Liver (tissue), 3 donors: ENCODE data around the gene TGFBR3L.

ENCODE experiments used
- CTCF ChIP-seq: fragments of 150-350 bp; IDR thresholded peaks from 2 replicates; pipeline ENCODE4 v1.5.1; 2017; ENCODE audit warnings: improper control_type of control experiment, low read depth, low read length; ENCODE audit not compliant: missing input control
- EGR1 ChIP-seq, 2 donors: IDR thresholded peaks; 2 replicates each; pipeline ENCODE4 v1.6.1; 2016 to 2018; ENCODE audit warnings: antibody characterized with exemption in 2 of 2, low read depth in 2 of 2
- FOXA1 ChIP-seq: IDR thresholded peaks from 2 replicates; pipeline ENCODE4 v1.6.1; 2016; ENCODE audit warnings: antibody characterized with exemption
- RAD21 ChIP-seq, 2 donors: IDR thresholded peaks; 2 replicates each; pipeline ENCODE4 v1.6.1; 2016; ENCODE audit warnings: antibody characterized with exemption in 2 of 2, mild to moderate bottlenecking in 2 of 2
- RXRA ChIP-seq, 2 donors: IDR thresholded peaks; 2 replicates each; pipeline ENCODE4 v1.6.1; 2017 to 2018; ENCODE audit warnings: antibody characterized with exemption in 2 of 2, mild to moderate bottlenecking in 1 of 2
- TAF1 ChIP-seq: conservative IDR thresholded peaks from 2 replicates; pipeline ENCODE4 v1.6.1; 2016; ENCODE audit warnings: antibody characterized with exemption, mild to moderate bottlenecking
- YY1 ChIP-seq: IDR thresholded peaks from 2 replicates; pipeline ENCODE4 v1.6.1; 2016; ENCODE audit warnings: antibody characterized with exemption, mild to moderate bottlenecking
- ZBTB33 ChIP-seq: IDR thresholded peaks from 2 replicates; pipeline ENCODE4 v1.6.1; 2016; ENCODE audit warnings: antibody characterized with exemption
- TF ChIP-seq, protein P1 (sequence below): IDR thresholded peaks from 2 replicates; pipeline ENCODE4 v1.6.1; 2016; ENCODE audit warnings: antibody characterized with exemption, mild to moderate bottlenecking
- TF ChIP-seq, protein P2 (sequence below): IDR thresholded peaks from 2 replicates; pipeline ENCODE4 v1.6.1; 2016; ENCODE audit warnings: antibody characterized with exemption
- TF ChIP-seq, protein P3 (sequence below): IDR thresholded peaks from 2 replicates; pipeline ENCODE4 v1.6.1; 2016; ENCODE audit warnings: antibody characterized with exemption
- donor health status: healthy.
- donor health status: healthy.

DNA sequence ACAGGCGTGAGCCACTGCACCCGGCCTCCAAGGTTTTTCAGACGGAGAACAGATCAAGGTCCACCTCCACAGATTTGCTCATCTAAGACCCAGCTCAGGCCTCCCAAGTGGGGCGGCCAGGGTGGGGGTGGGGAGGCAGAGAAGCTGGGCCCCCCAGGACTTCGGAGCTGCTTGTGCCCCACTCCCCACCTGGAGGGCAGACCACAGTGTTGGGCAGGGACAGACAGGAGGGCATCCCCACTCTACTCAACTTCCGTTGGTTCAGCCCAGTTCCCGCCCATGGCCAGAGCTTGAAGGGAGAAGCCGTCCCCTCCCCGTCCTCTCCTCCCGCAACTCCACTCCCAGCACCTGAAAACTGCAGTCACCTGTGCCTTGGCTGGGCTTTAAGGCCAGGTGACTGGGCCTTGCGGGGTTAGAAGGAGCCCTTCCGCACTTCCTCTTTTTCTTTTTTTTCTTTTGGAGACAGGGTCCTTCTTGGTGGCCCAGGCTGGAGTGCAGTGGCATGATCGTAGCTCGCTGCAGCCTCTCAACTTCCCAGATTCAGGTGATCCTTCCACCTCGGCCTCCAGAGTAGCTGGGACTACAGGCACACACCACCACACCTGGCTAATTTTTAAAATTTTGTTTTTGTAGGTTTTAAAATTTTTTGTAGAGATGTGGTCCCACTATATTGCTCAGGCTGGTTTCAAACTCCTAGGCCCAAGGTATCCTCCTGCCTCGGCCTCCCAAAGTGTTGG, 27.1 kb upstream of the TGFBR3L start:
- TF ChIP-seq, protein P1, sequence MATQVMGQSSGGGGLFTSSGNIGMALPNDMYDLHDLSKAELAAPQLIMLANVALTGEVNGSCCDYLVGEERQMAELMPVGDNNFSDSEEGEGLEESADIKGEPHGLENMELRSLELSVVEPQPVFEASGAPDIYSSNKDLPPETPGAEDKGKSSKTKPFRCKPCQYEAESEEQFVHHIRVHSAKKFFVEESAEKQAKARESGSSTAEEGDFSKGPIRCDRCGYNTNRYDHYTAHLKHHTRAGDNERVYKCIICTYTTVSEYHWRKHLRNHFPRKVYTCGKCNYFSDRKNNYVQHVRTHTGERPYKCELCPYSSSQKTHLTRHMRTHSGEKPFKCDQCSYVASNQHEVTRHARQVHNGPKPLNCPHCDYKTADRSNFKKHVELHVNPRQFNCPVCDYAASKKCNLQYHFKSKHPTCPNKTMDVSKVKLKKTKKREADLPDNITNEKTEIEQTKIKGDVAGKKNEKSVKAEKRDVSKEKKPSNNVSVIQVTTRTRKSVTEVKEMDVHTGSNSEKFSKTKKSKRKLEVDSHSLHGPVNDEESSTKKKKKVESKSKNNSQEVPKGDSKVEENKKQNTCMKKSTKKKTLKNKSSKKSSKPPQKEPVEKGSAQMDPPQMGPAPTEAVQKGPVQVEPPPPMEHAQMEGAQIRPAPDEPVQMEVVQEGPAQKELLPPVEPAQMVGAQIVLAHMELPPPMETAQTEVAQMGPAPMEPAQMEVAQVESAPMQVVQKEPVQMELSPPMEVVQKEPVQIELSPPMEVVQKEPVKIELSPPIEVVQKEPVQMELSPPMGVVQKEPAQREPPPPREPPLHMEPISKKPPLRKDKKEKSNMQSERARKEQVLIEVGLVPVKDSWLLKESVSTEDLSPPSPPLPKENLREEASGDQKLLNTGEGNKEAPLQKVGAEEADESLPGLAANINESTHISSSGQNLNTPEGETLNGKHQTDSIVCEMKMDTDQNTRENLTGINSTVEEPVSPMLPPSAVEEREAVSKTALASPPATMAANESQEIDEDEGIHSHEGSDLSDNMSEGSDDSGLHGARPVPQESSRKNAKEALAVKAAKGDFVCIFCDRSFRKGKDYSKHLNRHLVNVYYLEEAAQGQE = no peak
- TF ChIP-seq TAF1 (no peak), CTCF (no peak), EGR1 (IDR thresholded peaks at IDR 0.05; ENCODE audit: low read depth in 2 of 2) (no peak), ZBTB33 (no peak), YY1 (no peak), FOXA1 (no peak), RAD21 (IDR thresholded peaks at IDR 0.05) (no peak), RXRA (IDR thresholded peaks at IDR 0.05) (no peak)
- TF ChIP-seq, protein P2, sequence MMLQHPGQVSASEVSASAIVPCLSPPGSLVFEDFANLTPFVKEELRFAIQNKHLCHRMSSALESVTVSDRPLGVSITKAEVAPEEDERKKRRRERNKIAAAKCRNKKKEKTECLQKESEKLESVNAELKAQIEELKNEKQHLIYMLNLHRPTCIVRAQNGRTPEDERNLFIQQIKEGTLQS = no peak
- TF ChIP-seq, protein P3, sequence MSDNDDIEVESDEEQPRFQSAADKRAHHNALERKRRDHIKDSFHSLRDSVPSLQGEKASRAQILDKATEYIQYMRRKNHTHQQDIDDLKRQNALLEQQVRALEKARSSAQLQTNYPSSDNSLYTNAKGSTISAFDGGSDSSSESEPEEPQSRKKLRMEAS = no peak
